HG03095 (cell line): ENCODE data around the gene USP15.

Experiments used
- ATAC-seq: cut with Tn5 transposase; IDR thresholded peaks from one replicate; pipeline ENCODE4 v1.9.1; 2021; ENCODE audit warnings: moderate library complexity; ENCODE audit not compliant: unreplicated experiment

USP15 gene

GRCh38 chr12:62256408-62257096 is 3.7 kb upstream of the USP15 start:
- no peak for ATAC-seq

- ATAC-seq, result no peak
Observed at GRCh38 chr12:62258231-62258630, 2.0 kb upstream of the USP15 start.

- no peak for ATAC-seq
Observed at GRCh38 chr12:62258941-62259630, 1.1 kb upstream of the USP15 start.

- ATAC-seq, result peak; percentile 8
Observed at GRCh38 chr12:62259631-62259992, 592 bp upstream of the USP15 start.

- peak; percentile 42 for ATAC-seq
Observed at GRCh38 chr12:62260733-62261683, 804 bp downstream of the USP15 start.

- no peak for ATAC-seq
Observed at GRCh38 chr12:62261876-62262517, 1.8 kb downstream of the USP15 start.

GRCh38 chr12:62263232-62263631 is 3.0 kb downstream of the USP15 start:
- no peak for ATAC-seq

GRCh38 chr12:62263966-62264365 is 3.8 kb downstream of the USP15 start:
- no peak for ATAC-seq

- no peak for ATAC-seq
Observed at GRCh38 chr12:62264706-62265105, 4.5 kb downstream of the USP15 start.

GRCh38 chr12:62265511-62265910 is 5.3 kb downstream of the USP15 start:
- ATAC-seq, result no peak

GRCh38 chr12:62267026-62267425 is 6.8 kb downstream of the USP15 start:
- ATAC-seq, result no peak

GRCh38 chr12:62267480-62267879 is 7.3 kb downstream of the USP15 start:
- ATAC-seq, result no peak

- no peak for ATAC-seq
Observed at GRCh38 chr12:62268956-62269355, 8.8 kb downstream of the USP15 start.

GRCh38 chr12:62269464-62270228 is 9.4 kb downstream of the USP15 start:
- ATAC-seq, result no peak

- ATAC-seq, result no peak
Observed at GRCh38 chr12:62270384-62270783, 10.2 kb downstream of the USP15 start.

GRCh38 chr12:62270872-62271271 is 10.7 kb downstream of the USP15 start:
- no peak for ATAC-seq

- no peak for ATAC-seq
Observed at GRCh38 chr12:62272936-62273552, 12.8 kb downstream of the USP15 start.

- ATAC-seq, result no peak
Observed at GRCh38 chr12:62273724-62274380, 13.6 kb downstream of the USP15 start.

GRCh38 chr12:62278022-62278421 is 17.8 kb downstream of the USP15 start:
- no peak for ATAC-seq
